Glomerular visceral epithelial cell (primary cell): ENCODE results near the gene TBC1D1.

ENCODE experiments used
- DNase-seq: peaks from one replicate; pipeline ENCODE4 v3.0.0-alpha.2; 2016; ENCODE audit errors: extremely low spot score

Gene TBC1D1

DNA sequence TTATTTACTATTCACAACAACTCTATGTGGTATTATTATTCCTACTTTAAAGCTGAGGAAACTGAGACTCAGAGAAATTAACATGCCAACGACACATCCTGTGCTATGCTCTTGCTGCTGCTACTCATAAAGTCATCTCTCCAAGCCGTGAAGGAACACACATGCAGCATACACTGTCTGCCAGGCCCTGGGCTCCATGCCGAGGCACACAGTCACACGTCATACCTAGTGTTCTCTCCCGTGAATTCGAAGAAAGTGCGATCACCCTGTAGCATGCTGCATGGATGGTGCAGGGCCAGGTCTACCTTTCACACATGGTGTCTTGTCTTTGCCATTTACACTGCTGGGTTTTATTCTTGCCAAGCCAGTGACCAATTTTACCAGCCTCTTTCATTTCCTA, 34.1 kb downstream of the TBC1D1 start:
- no peak for DNase-seq

DNA sequence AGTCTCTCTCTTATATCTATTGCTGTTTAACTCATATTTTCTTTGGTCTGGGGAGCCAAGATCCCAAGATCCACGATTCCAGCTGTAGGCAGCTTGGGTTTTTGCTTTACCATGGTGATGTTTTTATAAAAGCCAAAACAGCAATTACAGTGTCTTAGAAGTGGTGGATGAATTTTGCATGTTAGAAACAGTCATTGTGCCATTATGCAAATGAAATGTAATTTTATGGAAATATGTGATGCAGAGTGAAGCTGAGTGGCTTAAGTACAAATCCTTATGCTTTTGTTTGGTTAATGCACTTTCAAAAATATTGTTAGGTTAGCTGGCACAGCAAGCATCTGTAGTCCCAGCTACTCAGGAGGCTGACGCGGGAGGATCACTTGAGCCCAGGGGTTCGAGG, 36.5 kb downstream of the TBC1D1 start:
- DNase-seq, result no peak

DNA sequence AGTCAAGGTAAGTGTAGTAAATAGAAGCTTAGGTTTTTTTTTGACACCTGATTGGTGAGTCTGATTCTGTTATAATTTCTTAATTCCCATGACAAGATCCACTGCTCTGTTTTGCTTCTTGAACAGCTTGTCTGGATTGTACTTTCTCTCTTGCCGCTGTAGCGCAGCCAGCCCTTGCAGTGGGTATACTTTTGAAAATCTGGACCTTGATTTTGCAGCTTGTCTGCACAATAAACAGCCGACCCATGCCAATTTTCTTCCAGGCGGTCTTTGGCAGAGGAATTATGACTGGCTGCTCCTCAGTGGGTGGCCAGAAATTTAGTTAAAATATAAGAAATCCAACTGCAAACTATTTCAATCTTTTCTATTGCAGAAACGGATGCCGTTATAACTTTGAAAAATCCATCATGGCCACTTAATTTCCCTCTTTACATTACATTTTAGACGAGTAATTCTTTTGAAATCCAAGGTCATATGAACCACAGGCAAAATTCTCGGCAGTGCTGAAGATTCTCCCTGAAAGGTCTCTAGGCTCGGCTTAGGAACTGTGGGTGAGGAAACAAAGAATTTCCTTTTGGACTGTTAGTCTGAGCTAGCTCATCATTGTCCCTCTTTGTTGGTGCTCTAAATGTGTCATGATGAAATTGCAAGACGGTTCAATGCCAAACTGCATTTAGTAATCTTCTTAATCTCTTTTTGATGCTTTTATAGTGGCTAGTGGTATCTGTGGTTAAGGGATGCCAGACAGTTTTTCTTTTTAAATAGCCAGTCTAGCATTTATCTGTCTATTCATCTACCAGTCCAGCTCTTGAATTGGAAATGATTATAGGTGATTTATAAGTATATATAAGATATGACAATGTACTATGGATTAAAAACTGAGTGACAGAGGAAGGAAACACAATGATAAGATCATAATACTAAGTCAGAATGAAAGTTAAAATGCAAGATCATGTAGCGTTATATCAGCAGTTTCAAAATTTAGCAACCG, 37.8 kb downstream of the TBC1D1 start:
- no peak for DNase-seq

DNA sequence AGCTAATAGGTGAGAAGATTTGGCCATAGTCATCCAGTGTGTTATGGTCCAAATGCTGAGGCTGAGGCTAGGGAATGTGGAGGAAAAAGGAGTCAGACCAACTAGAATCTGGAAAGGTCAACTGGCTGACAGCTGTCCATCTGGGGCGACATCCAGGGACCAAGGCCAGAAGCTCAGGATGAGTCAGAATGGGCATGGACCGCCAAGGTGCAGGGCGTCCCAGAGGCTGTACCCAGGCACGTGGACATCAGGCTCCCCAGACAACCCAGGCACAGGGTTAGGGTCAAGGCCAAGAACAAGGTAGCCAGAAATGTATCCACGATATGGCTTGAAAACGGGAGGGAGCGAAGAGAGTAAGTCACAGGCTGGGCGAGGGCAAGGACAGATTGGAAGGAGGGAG, 43.2 kb downstream of the TBC1D1 start:
- no peak for DNase-seq

DNA sequence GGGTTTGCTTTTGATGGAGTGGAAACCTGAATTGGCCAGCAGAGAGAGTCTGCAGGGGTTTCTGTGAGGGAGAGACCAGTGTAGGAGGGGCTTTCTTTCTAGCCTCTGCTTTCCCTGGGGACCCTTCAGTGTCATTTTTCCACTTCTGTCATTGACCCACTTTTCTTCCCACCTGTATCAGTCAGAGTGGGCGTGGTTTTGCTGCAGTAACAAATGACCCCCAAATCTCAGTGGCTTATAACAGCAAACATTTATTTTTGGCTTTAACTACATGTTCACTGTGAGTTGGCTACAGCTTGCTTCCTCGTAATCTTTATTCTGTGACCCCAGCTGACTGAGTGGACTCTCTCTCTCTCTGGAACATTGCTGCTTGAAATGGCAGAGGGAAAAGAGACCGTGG, 43.7 kb downstream of the TBC1D1 start:
- no peak for DNase-seq

DNA sequence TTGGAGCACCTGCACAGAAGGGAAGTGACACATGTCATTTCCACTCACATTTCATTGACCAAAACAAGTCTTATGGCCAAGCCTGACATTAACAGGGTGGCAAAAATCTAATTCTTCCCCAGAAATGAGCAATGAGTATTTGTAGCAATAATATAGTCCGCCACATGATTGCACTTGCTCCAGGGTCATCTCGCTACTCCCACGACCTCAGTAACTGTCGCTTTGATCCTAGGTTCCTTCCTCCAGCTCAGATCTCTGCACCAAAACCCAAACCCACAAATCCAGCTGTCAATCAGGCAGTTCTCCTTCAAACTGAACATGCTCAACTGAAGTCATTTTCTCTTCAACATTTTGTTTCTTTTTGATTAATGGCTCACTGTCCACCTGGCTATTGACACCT, 44.1 kb downstream of the TBC1D1 start:
- DNase-seq, result no peak

DNA sequence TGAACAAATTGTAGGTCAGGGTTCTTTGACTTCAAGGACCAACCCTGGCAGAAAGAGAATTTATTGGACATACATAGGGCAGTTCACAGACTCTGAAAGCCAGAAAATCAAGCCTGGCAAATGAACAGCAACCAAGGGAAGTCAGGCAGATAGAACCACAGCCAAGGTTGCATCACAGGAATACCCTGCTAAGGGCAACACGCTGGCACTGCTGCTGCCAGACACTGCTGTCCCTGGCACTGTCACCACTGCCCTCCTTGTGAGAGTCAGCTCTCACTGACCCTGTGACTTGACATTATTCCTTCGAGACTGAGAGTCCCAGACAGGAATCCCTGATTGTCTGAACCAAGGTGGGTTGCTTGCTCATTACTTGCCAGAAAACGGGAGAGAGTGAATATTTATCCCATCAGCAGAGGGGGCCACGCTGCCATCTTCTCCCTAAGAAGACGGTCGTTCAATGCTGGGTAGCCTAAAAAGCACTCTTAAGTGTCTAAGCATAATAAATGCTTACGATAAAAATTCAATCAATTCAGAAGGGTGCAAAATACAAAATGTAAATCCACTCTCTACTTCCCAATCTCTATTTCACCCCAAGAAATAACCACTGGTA, 46.1 kb downstream of the TBC1D1 start:
- no peak for DNase-seq

DNA sequence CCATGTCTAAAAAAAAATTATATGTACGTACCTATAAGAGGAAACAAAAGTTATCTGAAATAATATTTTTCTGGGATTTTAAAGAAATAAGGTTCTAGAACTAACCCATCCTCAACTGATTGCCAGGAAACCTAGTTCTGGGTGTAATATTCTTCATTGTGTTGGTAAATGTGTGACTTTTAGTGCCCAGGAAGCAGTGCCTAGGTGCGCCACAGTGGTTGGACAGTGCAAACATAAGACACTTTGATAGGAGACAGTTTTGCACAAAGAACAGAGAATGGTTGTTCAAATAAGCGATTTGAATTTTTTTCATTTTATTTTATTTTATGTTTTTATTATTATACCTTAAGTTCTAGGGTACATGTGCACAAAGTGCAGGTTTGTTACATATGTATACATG, 47.3 kb downstream of the TBC1D1 start:
- no peak for DNase-seq

DNA sequence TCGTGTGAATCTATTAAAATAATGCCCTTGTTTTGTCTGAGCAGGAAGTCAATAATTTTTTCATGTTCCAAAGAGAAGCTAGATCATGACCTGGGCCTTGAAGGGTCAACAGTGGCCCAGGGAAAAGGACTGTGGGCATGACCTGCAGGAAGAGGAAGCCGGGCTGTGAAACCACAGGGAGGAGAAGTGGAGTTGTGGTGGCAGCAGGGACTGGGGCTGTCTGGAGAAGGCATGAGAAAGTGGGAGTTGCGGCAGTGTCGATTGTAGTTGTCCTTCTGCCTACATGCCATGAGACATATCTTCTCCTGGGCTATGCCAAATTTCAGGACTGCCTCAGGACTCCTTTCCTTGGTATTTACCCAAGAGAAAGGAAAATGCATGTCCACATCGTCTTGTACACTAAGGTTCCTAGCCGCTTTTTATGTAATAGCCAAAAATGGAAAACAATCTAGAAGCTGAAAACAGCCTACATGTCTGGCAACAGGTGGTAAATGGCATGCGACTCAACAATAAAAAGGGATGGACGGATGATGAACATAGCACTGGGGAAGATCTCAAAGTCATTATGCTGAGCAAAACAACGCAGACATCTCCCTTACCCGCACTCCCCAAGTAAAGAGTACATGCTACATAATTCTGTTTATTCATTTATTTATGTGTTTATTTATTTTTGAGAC, 55.8 kb downstream of the TBC1D1 start:
- DNase-seq, result no peak

DNA sequence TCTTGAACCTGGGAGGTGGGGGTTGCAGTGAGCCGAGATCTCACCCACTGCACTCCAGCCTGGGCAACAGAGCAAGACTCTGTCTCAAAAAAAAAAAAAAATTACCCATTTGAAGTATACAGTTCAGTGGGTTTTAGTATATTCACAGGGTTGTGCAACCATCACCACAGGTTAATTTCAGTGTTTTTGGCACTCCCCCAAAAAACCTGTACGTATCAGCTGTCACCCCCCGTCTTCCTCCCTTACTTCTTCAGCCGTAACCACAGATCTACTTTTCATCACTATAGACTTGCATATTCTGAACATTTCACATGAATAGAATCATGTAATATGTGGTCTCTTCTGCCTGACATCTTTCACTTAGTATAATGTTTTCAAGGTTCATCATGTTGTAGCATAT, 57.7 kb downstream of the TBC1D1 start:
- DNase-seq, result peak; percentile 53

DNA sequence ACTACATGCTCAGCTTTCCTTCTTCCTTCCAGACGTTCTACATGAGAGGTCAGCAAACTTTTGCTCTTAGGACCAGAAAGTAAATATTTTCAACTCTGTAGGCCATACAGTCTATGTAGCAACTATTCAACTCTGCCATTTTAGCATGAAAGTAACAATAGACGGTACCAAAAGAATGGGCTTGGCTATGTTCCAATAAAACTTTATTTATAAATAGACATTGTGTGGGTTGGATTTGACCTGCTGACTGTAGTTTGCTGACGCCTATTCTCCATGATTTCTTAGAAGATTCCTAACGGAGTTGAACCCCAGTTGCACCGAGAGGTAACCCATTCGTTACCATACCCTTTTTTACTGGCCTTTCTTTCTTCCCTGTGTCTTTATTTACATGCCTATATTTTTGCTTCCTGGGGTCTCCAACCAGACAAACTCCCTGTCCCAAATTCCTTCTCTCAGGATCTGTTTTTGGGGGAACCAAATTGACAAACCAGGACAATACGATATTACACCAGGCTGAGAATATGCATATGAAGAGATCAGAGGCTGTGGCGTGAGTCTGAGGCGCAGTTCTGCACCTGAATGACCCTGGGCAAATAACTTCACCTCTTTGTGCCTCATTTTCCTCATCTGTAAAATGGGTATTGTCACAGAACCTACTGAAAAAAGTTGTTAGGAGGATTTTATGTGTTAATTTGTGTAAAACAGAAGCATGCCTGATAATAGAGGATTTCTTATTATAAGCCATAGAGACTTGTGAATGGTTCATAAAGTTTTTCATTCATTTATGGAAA, 58.9 kb downstream of the TBC1D1 start:
- no peak for DNase-seq

DNA sequence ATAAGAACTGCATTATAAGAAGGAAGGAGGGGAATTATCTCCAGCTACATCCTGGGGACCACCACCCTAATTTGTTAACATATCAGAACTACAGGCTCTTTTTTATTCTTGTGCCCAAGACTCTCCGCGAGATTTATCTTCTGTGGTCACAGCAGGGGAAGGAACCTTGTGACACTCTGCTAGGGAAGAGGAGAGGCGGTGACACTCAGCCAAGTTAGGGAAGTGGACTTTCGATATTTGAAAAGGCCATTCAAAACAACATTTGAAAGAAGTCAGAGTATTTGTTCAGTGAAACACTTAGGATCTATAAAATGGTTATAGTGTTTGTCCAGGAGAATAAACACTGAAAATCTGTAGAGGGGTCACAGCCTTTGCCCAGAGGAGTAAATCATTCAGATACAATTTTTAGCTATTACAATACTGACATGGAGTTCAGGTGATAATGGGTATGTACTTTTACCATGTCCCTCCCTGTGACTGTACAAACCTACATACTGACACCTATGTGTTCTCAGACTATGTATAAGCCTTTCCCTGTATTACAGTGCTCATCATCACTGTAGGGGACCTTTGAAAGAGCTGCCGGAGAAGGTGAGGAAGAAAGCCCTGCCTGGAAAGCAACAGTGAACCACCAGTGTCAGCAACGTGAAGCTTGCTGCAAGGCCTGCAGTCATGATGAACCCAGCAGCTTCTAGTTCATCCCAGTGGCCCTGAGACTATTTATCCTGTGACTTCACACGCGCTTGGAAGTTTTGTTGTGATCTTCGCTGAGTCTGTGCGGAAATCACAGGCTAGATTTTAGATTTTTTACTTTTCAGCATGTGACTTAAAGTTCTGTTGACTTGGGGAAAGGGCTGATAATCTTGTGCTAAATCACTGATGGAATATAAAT, 60.8 kb downstream of the TBC1D1 start:
- DNase-seq, result no peak

DNA sequence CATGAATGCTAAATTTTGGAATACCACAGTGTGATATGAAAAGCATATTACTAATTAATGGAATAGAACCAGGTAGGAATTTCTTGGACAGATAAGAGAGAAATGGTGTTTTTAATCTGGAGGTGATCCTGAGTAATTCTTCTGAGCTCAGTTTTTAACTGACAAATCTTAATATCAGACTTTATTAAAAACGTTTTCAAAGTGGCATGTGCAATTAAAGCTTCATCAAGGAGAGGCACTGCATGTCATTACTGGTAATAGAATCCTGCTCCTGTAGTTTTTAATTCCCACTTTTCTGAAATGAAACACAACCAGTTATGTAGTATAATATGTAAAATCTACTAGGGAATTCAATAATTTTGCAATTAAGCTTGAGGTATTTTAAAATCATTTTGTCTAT, 62.3 kb downstream of the TBC1D1 start:
- DNase-seq, result no peak

DNA sequence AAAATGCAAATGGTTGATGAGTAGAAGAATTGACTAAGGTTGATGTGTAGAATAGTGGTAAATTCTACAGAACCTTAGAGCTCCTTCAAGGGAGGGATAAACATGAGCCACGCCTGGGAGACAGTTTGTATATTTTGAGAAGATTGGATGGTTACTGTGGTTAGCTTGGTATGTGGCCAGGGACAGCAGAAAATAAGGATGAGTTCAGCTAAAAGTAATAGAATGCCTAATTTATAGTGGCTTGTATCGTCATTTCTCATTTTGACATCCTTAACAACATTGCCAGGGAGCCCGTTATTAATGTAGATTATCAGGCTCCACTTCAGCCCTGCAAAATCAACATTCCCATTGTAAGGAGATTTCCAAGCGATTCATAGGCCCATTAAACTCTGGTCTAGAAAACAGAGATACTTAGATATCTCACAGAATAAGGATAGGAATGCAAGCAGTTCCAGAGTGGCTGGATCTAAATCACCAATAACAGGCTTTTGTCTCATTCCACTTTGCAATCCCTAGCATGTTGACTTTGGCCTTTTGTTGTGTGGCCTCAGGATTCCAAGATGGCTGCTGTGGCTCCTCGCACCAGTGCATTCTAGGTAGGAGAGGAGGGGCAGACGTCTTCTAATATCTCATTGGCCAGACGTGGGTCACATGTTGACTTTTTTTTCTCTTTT, 62.9 kb downstream of the TBC1D1 start:
- no peak for DNase-seq

DNA sequence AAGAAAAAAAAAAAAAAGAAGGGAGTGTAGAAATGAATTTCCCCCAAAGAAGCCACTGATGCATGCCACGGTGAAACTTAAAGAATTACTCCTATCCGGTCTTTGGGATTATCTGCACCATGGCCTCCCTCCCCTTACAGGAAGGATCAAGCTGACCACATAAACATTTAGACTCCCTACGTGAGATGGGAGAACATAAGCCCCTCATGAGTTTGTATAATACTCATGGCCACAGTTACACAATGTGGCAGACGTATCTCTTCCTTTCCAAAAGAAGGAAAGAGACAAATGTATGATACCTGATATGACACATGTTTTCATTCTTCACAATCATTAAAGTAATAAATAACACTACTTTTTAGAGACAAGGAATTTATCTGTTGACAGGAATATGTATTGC, 66.1 kb downstream of the TBC1D1 start:
- no peak for DNase-seq

DNA sequence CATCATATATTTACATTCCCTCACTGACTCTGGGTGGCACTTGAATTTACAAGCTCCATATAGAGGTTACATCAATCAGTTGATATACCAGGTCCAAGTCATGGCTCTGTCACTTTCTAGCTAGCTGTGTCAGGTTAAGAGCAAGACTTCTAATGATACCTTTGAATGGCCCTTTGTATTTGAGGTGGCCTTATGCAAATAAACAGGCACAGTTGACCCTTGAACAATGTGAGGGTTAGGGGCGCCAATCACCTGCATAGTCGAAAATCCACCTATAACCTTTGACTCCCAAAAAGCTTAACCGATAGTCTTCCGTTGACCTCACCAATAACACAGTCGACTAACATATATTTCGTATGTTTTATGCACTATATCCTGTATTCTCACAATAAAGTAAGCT, 68.0 kb downstream of the TBC1D1 start:
- DNase-seq, result no peak

DNA sequence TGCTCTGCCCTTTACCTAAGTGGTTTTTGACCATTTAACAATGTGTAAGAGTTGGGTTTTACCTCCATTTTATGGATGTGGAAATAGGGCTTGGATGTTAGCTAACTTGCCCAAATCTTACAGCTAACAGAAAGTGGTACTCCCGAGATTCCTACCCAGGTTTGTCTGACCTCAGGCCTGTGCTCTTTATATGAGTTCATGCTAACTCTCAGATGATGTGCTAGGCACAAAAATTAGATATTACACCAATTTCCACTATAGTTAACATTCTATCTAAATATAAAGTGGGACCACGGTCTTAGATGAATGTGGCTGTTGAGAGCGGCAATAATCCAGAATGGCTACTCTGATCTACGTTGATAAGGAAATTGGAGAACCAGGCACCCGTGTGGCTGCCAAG, 69.2 kb downstream of the TBC1D1 start, which contains the start of gene PTTG2:
Gene PTTG2 (plus strand): TSS at position 301 of the 400 bp plus-strand sequence. CDS start 37 bp downstream, at position 338.
- DNase-seq, result no peak

DNA sequence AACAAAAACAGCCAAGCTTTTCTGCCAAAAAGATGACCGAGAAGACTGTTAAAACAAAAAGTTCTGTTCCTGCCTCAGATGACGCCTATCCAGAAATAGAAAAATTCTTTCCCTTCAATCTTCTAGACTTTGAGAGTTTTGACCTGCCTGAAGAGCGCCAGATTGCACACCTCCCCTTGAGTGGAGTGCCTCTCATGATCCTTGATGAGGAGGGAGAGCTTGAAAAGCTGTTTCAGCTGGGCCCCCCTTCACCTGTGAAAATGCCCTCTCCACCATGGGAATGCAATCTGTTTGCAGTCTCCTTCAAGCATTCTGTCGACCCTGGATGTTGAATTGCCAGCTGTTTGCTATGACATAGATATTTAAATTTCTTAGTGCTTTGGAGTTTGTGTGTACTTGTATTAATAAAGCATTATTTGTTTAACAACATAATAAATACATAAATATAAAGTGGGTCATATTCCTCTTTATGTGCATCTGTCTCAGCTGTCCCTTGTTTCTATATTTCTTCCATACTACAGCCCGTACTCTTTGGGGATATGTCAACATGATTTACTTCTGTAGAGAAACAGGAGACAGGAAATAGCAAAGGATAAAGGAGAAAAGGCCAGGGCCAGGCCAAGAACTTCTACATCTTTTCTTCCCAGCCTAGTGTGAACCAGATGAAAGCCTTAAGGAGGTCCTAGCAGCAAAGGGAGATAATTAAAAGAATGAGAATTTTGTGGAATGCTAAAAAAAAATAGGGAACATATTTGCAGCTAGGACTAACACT, 70.0 kb downstream of the TBC1D1 start:
- no peak for DNase-seq

DNA sequence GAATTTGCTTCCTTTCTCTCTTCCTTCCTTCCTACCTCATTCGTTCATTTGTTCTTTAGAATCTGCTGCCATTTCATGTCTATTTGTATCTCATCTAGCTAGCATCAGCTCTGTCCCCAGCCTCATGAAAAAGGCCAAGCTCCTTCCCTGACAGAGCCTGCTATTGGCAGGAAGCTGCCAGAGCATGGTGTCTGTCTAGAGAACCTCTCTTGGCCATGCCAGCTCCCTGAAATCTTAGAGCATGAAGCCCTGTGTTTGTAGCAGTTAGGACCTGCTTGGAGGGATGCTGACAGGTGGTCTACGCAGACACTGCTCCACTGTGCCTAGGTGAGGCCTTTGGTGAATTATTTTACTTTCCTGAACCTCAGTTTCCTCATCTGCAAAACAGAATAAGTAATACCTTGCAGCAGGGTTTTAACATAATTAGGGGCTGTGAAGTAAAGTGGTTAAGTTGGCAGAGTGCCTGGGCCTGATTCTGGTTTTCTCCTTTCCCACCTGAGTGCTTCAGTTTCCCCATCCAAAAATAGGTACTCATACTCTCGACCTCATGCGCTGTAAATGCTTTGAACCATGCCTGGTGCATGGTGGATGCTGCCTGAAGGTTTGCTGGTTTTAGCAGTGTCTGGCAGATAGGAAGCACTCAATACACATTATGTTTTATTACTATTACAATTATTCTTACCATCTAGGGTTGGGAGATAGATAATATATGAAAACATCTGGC, 74.0 kb downstream of the TBC1D1 start:
- DNase-seq, result no peak
